GM19240 (cell line): ENCODE results near the gene KLHL22.
"Not testable (repeated sequence)": the region's sequence is repeated elsewhere in the genome, so short reads cannot be mapped to it uniquely, and the experiment has no call there.

Experiments used
- DNase-seq: peaks from one replicate; pipeline ENCODE4 v3.0.0; 2011; ENCODE audit warnings: low spot score; ENCODE audit not compliant: insufficient read length

The KLHL22 gene

DNA sequence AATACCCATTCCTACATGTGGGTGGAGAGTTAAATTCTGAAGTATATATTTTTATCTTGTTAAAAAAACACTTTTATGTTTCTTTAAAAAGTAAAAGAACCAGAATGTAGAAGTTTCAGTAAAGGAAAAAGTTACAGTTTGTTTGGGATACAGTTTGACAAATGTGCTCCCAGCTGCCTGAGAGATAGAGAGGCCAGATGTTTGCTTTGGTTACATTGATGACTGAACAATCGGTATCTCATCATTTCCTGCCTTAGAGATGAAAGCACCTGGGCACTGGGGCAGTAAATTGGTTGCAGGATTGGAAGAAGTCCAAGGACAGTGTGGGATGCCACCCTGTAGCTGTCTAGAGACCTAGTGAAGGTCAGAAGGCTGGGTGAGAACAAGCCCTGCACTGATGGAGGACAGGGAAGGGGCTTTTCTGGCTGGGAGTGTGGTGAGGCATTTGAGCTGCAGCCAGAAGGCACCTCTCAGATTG, 28.4 kb upstream of the KLHL22 start:
- DNase-seq = no peak

DNA sequence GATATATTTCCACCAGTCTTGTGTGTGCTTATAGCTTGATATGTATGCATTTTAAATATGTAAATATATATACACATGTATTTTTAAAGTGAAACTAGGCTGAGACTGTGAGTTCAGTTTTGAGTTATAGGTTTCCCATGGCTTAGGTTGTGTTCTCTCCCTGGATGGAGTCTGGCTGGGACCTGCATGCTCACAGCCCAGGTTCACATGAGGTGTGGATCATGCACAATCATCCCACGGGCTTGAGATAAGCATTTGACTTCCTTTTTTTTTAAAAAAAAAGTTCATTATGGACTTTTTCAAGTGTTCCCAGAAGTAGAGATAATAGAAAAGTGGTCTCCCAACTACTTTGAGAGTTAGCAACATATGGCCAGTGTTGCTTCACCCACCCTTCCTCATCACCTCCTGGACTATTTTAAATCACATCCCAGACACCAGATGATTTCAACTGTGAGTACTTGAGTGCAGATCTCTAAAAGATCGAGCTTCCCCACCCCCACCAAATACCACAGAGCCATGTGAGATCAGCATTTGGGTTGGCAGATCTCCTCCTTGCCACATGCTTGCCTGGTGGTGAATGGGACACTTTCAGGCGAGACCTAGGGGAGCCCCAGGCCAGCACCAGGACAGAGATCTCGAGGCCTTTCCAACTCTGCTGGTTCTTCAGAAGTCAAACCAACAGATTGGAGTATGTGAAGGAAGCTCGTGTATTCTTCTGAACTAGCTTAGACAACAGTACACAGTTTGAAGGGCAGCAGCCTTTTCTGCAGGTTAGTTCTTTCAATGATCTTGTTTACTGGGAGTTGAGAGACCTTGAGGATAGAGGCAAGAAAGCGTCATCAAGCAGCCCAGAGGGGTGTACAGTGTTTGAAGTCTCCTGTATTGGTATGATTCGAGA, 27.7 kb upstream of the KLHL22 start:
- DNase-seq = no peak

GRCh38 chr22:20522134-20523004, 26.8 kb upstream of the KLHL22 start:
- DNase-seq = no peak

GRCh38 chr22:20520093-20520511, 24.5 kb upstream of the KLHL22 start:
- DNase-seq = no peak

GRCh38 chr22:20519558-20519957, 24.0 kb upstream of the KLHL22 start:
- DNase-seq = no peak

- DNase-seq = no peak
Observed at GRCh38 chr22:20517841-20518592, 22.4 kb upstream of the KLHL22 start.

DNA sequence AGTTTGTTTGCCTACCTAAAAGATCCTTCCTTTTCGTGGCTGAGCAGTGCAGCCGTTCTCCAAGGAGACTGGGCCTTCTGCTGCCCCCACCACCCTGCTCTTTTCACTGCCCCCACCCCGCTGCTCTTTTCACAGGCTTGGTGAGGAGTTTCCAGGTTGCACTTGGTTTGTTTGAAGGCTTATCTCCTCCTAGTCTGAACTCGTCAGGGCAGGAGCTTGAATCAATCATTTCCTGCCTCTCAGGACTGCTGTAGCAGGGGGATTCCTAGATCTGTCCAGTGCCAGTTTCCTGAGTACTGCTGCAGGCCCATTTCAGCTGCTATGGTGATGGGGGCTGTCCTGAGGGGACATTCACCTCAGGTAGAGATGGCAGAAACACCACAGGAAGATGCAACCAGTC, 21.8 kb upstream of the KLHL22 start:
- DNase-seq = no peak

DNA sequence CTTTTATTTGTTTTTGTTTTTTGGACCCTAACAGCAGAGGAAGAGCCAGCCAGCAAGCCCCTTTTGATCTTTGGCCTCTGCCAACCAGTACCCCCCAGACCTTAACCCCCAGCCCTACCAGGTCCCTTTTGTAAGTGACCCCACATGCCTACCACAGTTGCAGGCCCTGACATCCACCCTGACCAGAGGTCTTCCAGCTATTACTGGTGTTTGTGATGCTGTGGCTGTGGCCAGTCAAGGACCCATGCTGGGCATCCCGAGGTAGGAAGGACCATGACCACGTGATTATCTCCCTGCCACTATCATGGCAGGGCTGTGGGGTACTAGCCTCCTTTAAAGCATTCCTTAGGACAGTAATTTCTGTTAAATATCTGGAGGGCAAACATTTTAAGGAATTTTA, 20.8 kb upstream of the KLHL22 start:
- DNase-seq = no peak

- DNase-seq = no peak
Observed at GRCh38 chr22:20514658-20515406, 19.2 kb upstream of the KLHL22 start.

GRCh38 chr22:20511578-20512229, 16.1 kb upstream of the KLHL22 start:
- no peak for DNase-seq

GRCh38 chr22:20510811-20511577, 15.4 kb upstream of the KLHL22 start:
- no peak for DNase-seq

DNA sequence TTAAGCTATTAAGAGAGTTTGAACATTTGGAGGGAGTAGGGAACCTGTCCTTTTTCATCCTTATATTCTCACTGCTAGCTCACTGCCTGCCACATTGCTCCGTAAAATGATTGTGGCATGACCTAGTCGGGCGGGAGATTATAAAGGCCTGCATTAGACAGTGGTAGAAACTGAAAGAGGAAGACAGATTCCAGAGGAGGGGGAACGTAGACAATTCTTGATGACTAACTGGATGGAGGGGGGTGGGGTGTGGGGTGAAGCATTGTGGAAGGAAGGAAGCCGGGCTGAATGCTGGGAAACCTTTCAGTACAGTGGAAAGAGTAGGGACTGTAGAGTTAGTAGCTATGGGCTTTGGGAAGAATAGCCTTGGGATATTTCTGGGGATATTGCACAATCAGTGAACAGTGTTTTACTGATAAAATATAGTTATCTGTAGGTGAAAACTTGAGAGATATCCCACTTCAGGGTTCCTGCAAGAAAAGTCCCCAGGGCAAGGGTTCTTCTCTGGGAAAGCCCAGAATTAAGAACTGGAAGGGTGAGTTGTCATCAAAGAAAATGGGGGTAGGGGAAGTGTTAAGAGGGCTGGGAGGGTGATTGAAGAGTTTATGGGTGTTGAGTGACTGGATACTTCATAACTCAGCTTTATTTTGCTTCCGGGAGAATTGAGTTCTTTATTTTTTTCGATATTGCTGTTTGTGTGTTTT, 13.9 kb upstream of the KLHL22 start:
- DNase-seq = no peak

DNA sequence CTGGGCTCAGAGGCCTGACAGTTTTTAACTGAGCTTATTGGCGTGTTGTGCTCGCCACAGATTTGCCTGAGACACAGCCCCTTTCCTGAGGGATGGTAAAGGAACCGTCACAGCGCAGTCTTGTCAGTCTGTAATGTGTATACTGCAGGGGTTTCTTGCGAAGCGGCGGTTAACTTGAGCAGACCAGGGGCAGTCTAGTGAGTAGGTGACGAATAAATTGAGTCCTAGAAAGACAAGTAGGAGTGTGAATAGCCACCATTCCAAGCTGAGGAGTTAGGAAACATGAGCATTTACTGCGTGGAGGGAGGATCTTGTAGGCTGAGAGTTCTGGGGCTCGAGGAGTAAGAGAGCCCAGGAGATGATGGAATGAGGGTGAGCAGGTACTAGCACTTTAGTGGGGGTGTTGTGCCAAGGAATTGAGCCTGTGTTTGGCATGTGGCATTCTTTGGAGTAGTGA, 13.2 kb upstream of the KLHL22 start:
- no peak for DNase-seq

DNA sequence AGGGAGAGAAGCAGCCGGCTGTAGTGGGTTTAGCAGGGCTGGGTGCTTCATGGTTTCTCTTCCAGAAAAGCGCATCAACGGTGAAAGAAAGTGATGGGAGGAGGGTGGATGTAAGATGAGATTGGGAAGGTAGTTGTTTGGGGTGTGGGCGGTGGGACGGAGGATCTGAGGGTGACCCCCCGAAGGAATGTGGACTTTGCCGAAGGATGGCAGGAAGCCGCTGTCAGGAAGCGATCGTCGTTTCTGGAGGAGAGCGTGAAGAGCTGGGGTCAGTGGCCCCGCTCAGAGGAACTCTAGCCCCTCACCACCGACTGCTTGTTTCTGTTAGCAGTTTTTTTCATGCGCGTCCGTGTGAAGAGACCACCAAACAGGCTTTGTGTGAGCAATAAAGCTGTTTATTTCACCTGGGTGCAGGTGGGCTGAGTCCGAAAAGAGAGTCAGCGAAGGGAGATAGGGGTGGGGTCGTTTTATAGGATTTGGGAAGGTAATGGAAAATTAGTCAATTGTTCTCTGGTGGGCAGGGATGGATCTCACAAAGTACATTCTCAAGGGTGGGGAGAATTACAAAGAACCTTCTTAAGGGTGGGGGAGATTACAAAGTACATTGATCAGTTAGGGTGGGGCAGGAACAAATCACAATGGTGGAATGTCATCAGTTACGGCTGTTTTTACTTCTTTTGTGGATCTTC, 12.6 kb upstream of the KLHL22 start:
- not testable (repeated sequence) for DNase-seq

GRCh38 chr22:20507253-20508066, 11.9 kb upstream of the KLHL22 start, which contains the start of gene MED15:
TSS of gene MED15 (plus strand) at chr22:20507610. CDS start at chr22:20507679, 69 bp downstream.
- peak; percentile 89 for DNase-seq

- no peak for DNase-seq
Observed at GRCh38 chr22:20506543-20507252, 11.1 kb upstream of the KLHL22 start.
